Adipocyte (in vitro differentiated cells): ENCODE measurements around the gene KCTD10.

ENCODE experiments used
- DNase-seq: peaks from one replicate; pipeline ENCODE4 v3.0.0-alpha.2; 2015; ENCODE audit warnings: low read depth
- H3K27me3 ChIP-seq: replicated peaks from 2 replicates; pipeline ENCODE4 v1.7.0; 2013; ENCODE audit warnings: mild to moderate bottlenecking, low read length, moderate library complexity; ENCODE audit not compliant: control insufficient read depth, insufficient read depth
- H3K36me3 ChIP-seq: 2 replicates; pipeline ENCODE4 v1.7.0; 2013; ENCODE audit warnings: low read length, mild to moderate bottlenecking, moderate library complexity; ENCODE audit not compliant: control insufficient read depth, insufficient read depth, severe bottlenecking
- H3K4me1 ChIP-seq: 2 replicates; pipeline ENCODE4 v1.7.0; 2013; ENCODE audit warnings: mild to moderate bottlenecking, low read length, moderate library complexity; ENCODE audit not compliant: control insufficient read depth, insufficient read depth
- H3K4me3 ChIP-seq: 2 replicates; pipeline ENCODE4 v1.7.0; 2013; ENCODE audit warnings: mild to moderate bottlenecking, low read length, moderate library complexity
- H3K9ac ChIP-seq: 2 replicates; pipeline ENCODE4 v1.7.0; 2013; ENCODE audit warnings: mild to moderate bottlenecking, low read length, moderate library complexity
- H3K9me3 ChIP-seq: 2 replicates; pipeline ENCODE4 v1.7.0; 2013; ENCODE audit warnings: mild to moderate bottlenecking, low read length, moderate library complexity; ENCODE audit not compliant: control insufficient read depth

KCTD10 gene

GRCh38 chr12:109477185-109477962 is at the start of gene KCTD10, which contains the start of gene UBE3B:
TSS of gene KCTD10 (minus strand) at chr12:109477300. CDS start at chr12:109477262, 38 bp downstream.
TSS of gene UBE3B (plus strand) at chr12:109477634. CDS start at chr12:109483552, 5,918 bp downstream.
- no peaks in the 10 kb centered on the region for H3K9me3 ChIP-seq
- H3K27me3 ChIP-seq = no peaks in the 10 kb centered on the region
- H3K4me1 ChIP-seq = peaks cover 37% of the 10 kb centered on the region
- peak; percentile 96 for DNase-seq
- peak within 1 kb of the TSS; percentile 95 for H3K4me3 ChIP-seq
- H3K9ac ChIP-seq = peak within 1 kb of the TSS; percentile 99
- H3K36me3 ChIP-seq = peaks cover 8% of the 10 kb centered on the region

GRCh38 chr12:109525279-109525585 is 48.1 kb upstream of the KCTD10 start:
- H3K4me3 ChIP-seq = no peak overlapping the region
- no peaks in the 10 kb centered on the region for H3K27me3 ChIP-seq
- no peak for DNase-seq
- no peak overlapping the region for H3K9ac ChIP-seq
- no peaks in the 10 kb centered on the region for H3K4me1 ChIP-seq
- peaks cover 85% of the 10 kb centered on the region for H3K36me3 ChIP-seq
- H3K9me3 ChIP-seq = no peaks in the 10 kb centered on the region

- Histone ChIP-seq H3K27me3 (no peaks in the 10 kb centered on the region), H3K4me1 (peaks cover 2% of the 10 kb centered on the region), H3K9ac (no peak overlapping the region), H3K36me3 (peaks cover 86% of the 10 kb centered on the region), H3K4me3 (no peak overlapping the region), H3K9me3 (no peaks in the 10 kb centered on the region)
- no peak for DNase-seq
Observed at GRCh38 chr12:109524466-109525278, 47.6 kb upstream of the KCTD10 start.

- DNase-seq = no peak
- Histone ChIP-seq H3K4me3 (no peak overlapping the region), H3K9me3 (no peaks in the 10 kb centered on the region), H3K27me3 (no peaks in the 10 kb centered on the region), H3K4me1 (peaks cover 14% of the 10 kb centered on the region), H3K9ac (no peak overlapping the region), H3K36me3 (peaks cover 81% of the 10 kb centered on the region)
Observed at GRCh38 chr12:109523504-109523903, 46.4 kb upstream of the KCTD10 start.

- no peaks in the 10 kb centered on the region for H3K9me3 ChIP-seq
- no peak overlapping the region for H3K9ac ChIP-seq
- peaks cover 16% of the 10 kb centered on the region for H3K4me1 ChIP-seq
- no peak overlapping the region for H3K4me3 ChIP-seq
- peaks cover 83% of the 10 kb centered on the region for H3K36me3 ChIP-seq
- H3K27me3 ChIP-seq = no peaks in the 10 kb centered on the region
- DNase-seq = no peak
Observed at GRCh38 chr12:109523071-109523470, 46.0 kb upstream of the KCTD10 start.

- Histone ChIP-seq H3K36me3 (peaks cover 83% of the 10 kb centered on the region), H3K4me1 (peaks cover 16% of the 10 kb centered on the region), H3K4me3 (no peak overlapping the region), H3K9ac (no peak overlapping the region), H3K9me3 (no peaks in the 10 kb centered on the region), H3K27me3 (no peaks in the 10 kb centered on the region)
- no peak for DNase-seq
Observed at GRCh38 chr12:109521831-109522230, 44.7 kb upstream of the KCTD10 start.

- peaks cover 16% of the 10 kb centered on the region for H3K4me1 ChIP-seq
- no peak overlapping the region for H3K4me3 ChIP-seq
- H3K27me3 ChIP-seq = no peaks in the 10 kb centered on the region
- H3K9me3 ChIP-seq = no peaks in the 10 kb centered on the region
- H3K9ac ChIP-seq = peak overlapping the region; percentile 25
- no peak for DNase-seq
- peaks cover 76% of the 10 kb centered on the region for H3K36me3 ChIP-seq
Observed at GRCh38 chr12:109519787-109520186, 42.7 kb upstream of the KCTD10 start.

GRCh38 chr12:109518820-109519665 is 41.9 kb upstream of the KCTD10 start:
- Histone ChIP-seq H3K4me3 (no peak overlapping the region), H3K36me3 (peaks cover 78% of the 10 kb centered on the region), H3K4me1 (peaks cover 16% of the 10 kb centered on the region), H3K27me3 (no peaks in the 10 kb centered on the region), H3K9ac (peak overlapping the region; percentile 41), H3K9me3 (no peaks in the 10 kb centered on the region)
- peak; percentile 86 for DNase-seq

GRCh38 chr12:109517619-109518018 is 40.5 kb upstream of the KCTD10 start:
- DNase-seq = no peak
- H3K4me1 ChIP-seq = peaks cover 20% of the 10 kb centered on the region
- H3K27me3 ChIP-seq = no peaks in the 10 kb centered on the region
- no peak overlapping the region for H3K9ac ChIP-seq
- H3K36me3 ChIP-seq = peaks cover 69% of the 10 kb centered on the region
- H3K4me3 ChIP-seq = no peak overlapping the region
- no peaks in the 10 kb centered on the region for H3K9me3 ChIP-seq

- DNase-seq = no peak
- H3K36me3 ChIP-seq = peaks cover 73% of the 10 kb centered on the region
- no peak overlapping the region for H3K9ac ChIP-seq
- H3K9me3 ChIP-seq = no peaks in the 10 kb centered on the region
- H3K4me1 ChIP-seq = peaks cover 11% of the 10 kb centered on the region
- no peaks in the 10 kb centered on the region for H3K27me3 ChIP-seq
- no peak overlapping the region for H3K4me3 ChIP-seq
Observed at GRCh38 chr12:109513977-109514376, 36.9 kb upstream of the KCTD10 start.

GRCh38 chr12:109513051-109513450 is 36.0 kb upstream of the KCTD10 start:
- Histone ChIP-seq H3K9me3 (no peaks in the 10 kb centered on the region), H3K4me3 (no peak overlapping the region), H3K9ac (no peak overlapping the region), H3K4me1 (peaks cover 4% of the 10 kb centered on the region), H3K27me3 (no peaks in the 10 kb centered on the region), H3K36me3 (peaks cover 78% of the 10 kb centered on the region)
- no peak for DNase-seq
